Measurements from ENCODE around the gene CEP295NL. TPM values are rescaled to one million over a fixed set of nuclear protein-coding genes. Genes with fewer than 3 reads are reported as not detected.
A peak's percentile ranks its signal among the peaks of the same experiment; 100 is the strongest.

CEP295NL gene
- total RNA-seq, 1 experiment from 2014 or later: 1.9 TPM

- H3K4me3 ChIP-seq (replicated peaks in 1 of 2; ENCODE audit: low read depth in 1 of 2, low read length in 2 of 2): no peak overlapping the region
- H3K9me2 ChIP-seq (ENCODE audit: insufficient read depth): no peaks in the 10 kb centered on the region
- peak; percentile 74 for ATAC-seq
- ChIA-PET RAD21 (ENCODE audit: low non-redundant PET in 1 of 2, low total read pairs in 2 of 2, uncharacterized antibody in 2 of 2, unreplicated experiment in 2 of 2) (interaction anchor here in 1 of 2 experiments (0.7 kb wide), 1 partner anchor 201 kb away, joined by 3 read pairs; no protein-coding TSS in a partner anchor), CTCF (interaction anchor here (0.7 to 3.0 kb wide), 5 partner anchors 11 to 356 kb away, joined by 3 to 18 read pairs (median 4); no protein-coding TSS in a partner anchor), POLR2A (interaction anchor here (0.8 kb wide), 2 partner anchors 10 to 11 kb away, joined by 3 to 4 read pairs; no protein-coding TSS in a partner anchor)
- H3K27me3 ChIP-seq (ENCODE audit: insufficient read depth, low read length): no peaks in the 10 kb centered on the region
- H3K27ac ChIP-seq (ENCODE audit: low read depth, low read length): no peak overlapping the region
- no peak overlapping the region for H3K4me2 ChIP-seq (ENCODE audit: low read length)
- no peaks in the 10 kb centered on the region for H3K79me2 ChIP-seq (ENCODE audit: insufficient read depth, low read length)
- no peak overlapping the region for H2AFZ ChIP-seq (ENCODE audit: low read depth, low read length, poor library complexity, severe bottlenecking)
- no TSS peak for BruUV-seq (replicated peaks)
- no peak overlapping the region for H3K9ac ChIP-seq (ENCODE audit: low read length)
- TF ChIP-seq YY1 (IDR thresholded peaks at IDR 0.05; ENCODE audit: extremely low read depth, insufficient replicate concordance, low read depth, low read length) (no peak), RAD21 (IDR thresholded peaks at IDR 0.05; ENCODE audit: low read depth) (peak; percentile 39; the same call in 1 of the 2 replicates), POLR2A (IDR thresholded peaks at IDR 0.05; ENCODE audit: borderline replicate concordance, extremely low read depth, insufficient read depth, insufficient read length) (no peak)
- TF ChIP-seq, protein P1, sequence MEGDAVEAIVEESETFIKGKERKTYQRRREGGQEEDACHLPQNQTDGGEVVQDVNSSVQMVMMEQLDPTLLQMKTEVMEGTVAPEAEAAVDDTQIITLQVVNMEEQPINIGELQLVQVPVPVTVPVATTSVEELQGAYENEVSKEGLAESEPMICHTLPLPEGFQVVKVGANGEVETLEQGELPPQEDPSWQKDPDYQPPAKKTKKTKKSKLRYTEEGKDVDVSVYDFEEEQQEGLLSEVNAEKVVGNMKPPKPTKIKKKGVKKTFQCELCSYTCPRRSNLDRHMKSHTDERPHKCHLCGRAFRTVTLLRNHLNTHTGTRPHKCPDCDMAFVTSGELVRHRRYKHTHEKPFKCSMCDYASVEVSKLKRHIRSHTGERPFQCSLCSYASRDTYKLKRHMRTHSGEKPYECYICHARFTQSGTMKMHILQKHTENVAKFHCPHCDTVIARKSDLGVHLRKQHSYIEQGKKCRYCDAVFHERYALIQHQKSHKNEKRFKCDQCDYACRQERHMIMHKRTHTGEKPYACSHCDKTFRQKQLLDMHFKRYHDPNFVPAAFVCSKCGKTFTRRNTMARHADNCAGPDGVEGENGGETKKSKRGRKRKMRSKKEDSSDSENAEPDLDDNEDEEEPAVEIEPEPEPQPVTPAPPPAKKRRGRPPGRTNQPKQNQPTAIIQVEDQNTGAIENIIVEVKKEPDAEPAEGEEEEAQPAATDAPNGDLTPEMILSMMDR (IDR thresholded peaks at IDR 0.05 in 2 of 3, conservative IDR thresholded peaks at IDR 0.05 in 1 of 3; ENCODE audit: borderline replicate concordance in 1 of 3, insufficient read depth in 1 of 3, low read depth in 2 of 3, low read length in 2 of 3): peak in 2 of 3 experiments; percentile 47 to 49; a peak in 4 of 6 replicates
- H3K4me1 ChIP-seq (ENCODE audit: control insufficient read depth in 1 of 2, insufficient read depth in 2 of 2, low read length in 2 of 2): no peaks in the 10 kb centered on the region
- H3K36me3 ChIP-seq (ENCODE audit: control insufficient read depth in 1 of 2, insufficient read depth in 2 of 2, low read length in 2 of 2): 0 out of 4 replicates have a peak, but pooled peaks cover 0 to 3% of the 10 kb centered on the region in 2 experiments
- no peaks in the 10 kb centered on the region for H4K20me1 ChIP-seq (ENCODE audit: insufficient read depth)
- no peak for DNase-seq (ENCODE audit: low read depth, low spot score)
- intact Hi-C loops (cut with micrococcal nuclease): no loop called here
- H3K9me3 ChIP-seq (ENCODE audit: control insufficient read depth in 1 of 2, insufficient read depth in 1 of 2, low read depth in 1 of 2, low read length in 2 of 2): no peaks in the 10 kb centered on the region
Observed at GRCh38 chr17:78852709-78853121, 50.3 kb downstream of the CEP295NL start.

GRCh38 chr17:78849026-78849425, 54.0 kb downstream of the CEP295NL start:
- H3K27ac ChIP-seq (ENCODE audit: low read depth, low read length): no peak overlapping the region
- H3K9ac ChIP-seq (ENCODE audit: low read length): no peak overlapping the region
- no peaks in the 10 kb centered on the region for H3K36me3 ChIP-seq (ENCODE audit: control insufficient read depth in 1 of 2, insufficient read depth in 2 of 2, low read length in 2 of 2)
- no peak overlapping the region for H3K4me2 ChIP-seq (ENCODE audit: low read length)
- no peaks in the 10 kb centered on the region for H3K9me3 ChIP-seq (ENCODE audit: control insufficient read depth in 1 of 2, insufficient read depth in 1 of 2, low read depth in 1 of 2, low read length in 2 of 2)
- H3K4me1 ChIP-seq (ENCODE audit: control insufficient read depth in 1 of 2, insufficient read depth in 2 of 2, low read length in 2 of 2): no peaks in the 10 kb centered on the region
- intact Hi-C loops (cut with micrococcal nuclease): no loop called here
- no peaks in the 10 kb centered on the region for H4K20me1 ChIP-seq (ENCODE audit: insufficient read depth)
- ChIA-PET RAD21 (ENCODE audit: low non-redundant PET in 1 of 2, low total read pairs in 2 of 2, uncharacterized antibody in 2 of 2, unreplicated experiment in 2 of 2) (no interaction called here), POLR2A (no interaction called here), CTCF (no interaction called here)
- no peaks in the 10 kb centered on the region for H3K79me2 ChIP-seq (ENCODE audit: insufficient read depth, low read length)
- H3K27me3 ChIP-seq (ENCODE audit: insufficient read depth, low read length): no peaks in the 10 kb centered on the region
- no peak overlapping the region for H2AFZ ChIP-seq (ENCODE audit: low read depth, low read length, poor library complexity, severe bottlenecking)
- no peak overlapping the region for H3K4me3 ChIP-seq (replicated peaks in 1 of 2; ENCODE audit: low read depth in 1 of 2, low read length in 2 of 2)
- no peaks in the 10 kb centered on the region for H3K9me2 ChIP-seq (ENCODE audit: insufficient read depth)
- ATAC-seq (no peak), DNase-seq (ENCODE audit: low read depth, low spot score) (no peak)
- no TSS peak for BruUV-seq (replicated peaks)
- no peak for TF ChIP-seq ZFX (IDR thresholded peaks at IDR 0.05)
- no peak for TF ChIP-seq SP1 (IDR thresholded peaks at IDR 0.05; ENCODE audit: low read depth)
- TF ChIP-seq SRF (IDR thresholded peaks at IDR 0.05; ENCODE audit: low read depth): no peak
- no peak for TF ChIP-seq YY1 (IDR thresholded peaks at IDR 0.05; ENCODE audit: extremely low read depth, insufficient replicate concordance, low read depth, low read length)
- TF ChIP-seq, protein P2, sequence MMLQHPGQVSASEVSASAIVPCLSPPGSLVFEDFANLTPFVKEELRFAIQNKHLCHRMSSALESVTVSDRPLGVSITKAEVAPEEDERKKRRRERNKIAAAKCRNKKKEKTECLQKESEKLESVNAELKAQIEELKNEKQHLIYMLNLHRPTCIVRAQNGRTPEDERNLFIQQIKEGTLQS (IDR thresholded peaks at IDR 0.05): no peak
- TF ChIP-seq EZH2phosphoT487 (IDR thresholded peaks at IDR 0.05; ENCODE audit: borderline replicate concordance): no peak
- TF ChIP-seq CBX3 (IDR thresholded peaks at IDR 0.05; ENCODE audit: low read depth): no peak
- TF ChIP-seq POLR2AphosphoS5 (IDR thresholded peaks at IDR 0.05; ENCODE audit: low read depth, low read length): no peak
- no peak for TF ChIP-seq TCF7L2 (IDR thresholded peaks at IDR 0.05; ENCODE audit: borderline replicate concordance, extremely low read depth, insufficient read depth, insufficient read length)
- TF ChIP-seq, protein P1 (IDR thresholded peaks at IDR 0.05 in 2 of 3, conservative IDR thresholded peaks at IDR 0.05 in 1 of 3; ENCODE audit: borderline replicate concordance in 1 of 3, insufficient read depth in 1 of 3, low read depth in 2 of 3, low read length in 2 of 3): no peak
- no peak for TF ChIP-seq SIN3A (IDR thresholded peaks at IDR 0.05; ENCODE audit: low read depth)

Data from HCT116 (cell line).